OCI-LY1 (cell line): ENCODE results near the gene FHIT.

Experiments
- H2AFZ ChIP-seq: fragments of 200-600 bp; sonication (generic), shearing (Covaris generic); 2 replicates; pipeline ENCODE4 v1.6.0; 2014; ENCODE audit warnings: antibody characterized with exemption, mild to moderate bottlenecking, low read length
- H3F3A ChIP-seq: fragments of 200-600 bp; sonication (generic), shearing (Covaris generic); 2 replicates; pipeline ENCODE4 v1.6.0; 2014; ENCODE audit warnings: mild to moderate bottlenecking, antibody characterized with exemption, low read length, moderate library complexity; ENCODE audit not compliant: insufficient read depth
- H3K27ac ChIP-seq: fragments of 200-600 bp; sonication (generic); 2 replicates; pipeline ENCODE4 v1.5.1; 2014; ENCODE audit warnings: low read length, mixed run types, mild to moderate bottlenecking, low read depth; ENCODE audit not compliant: poor library complexity, severe bottlenecking
- H3K27me3 ChIP-seq: fragments of 200-600 bp; sonication (generic); 2 replicates; pipeline ENCODE4 v1.6.0; 2014; ENCODE audit warnings: antibody characterized with exemption, mild to moderate bottlenecking, low read length, moderate library complexity; ENCODE audit not compliant: insufficient read depth
- H3K36me3 ChIP-seq: fragments of 200-600 bp; sonication (generic); 2 replicates; pipeline ENCODE4 v1.6.1; 2014; ENCODE audit warnings: mild to moderate bottlenecking, antibody characterized with exemption, low read length, moderate library complexity, mixed read lengths; ENCODE audit not compliant: insufficient read depth
- H3K4me1 ChIP-seq: fragments of 200-600 bp; sonication (generic); 2 replicates; pipeline ENCODE4 v1.5.1; 2014; ENCODE audit warnings: mild to moderate bottlenecking, low read length, moderate library complexity; ENCODE audit not compliant: insufficient read depth, severe bottlenecking
- H3K4me2 ChIP-seq: fragments of 200-600 bp; sonication (generic), shearing (Covaris generic); 2 replicates; pipeline ENCODE4 v1.6.1; 2014; ENCODE audit warnings: low read length
- H3K4me3 ChIP-seq: fragments of 200-600 bp; sonication (generic); 2 replicates; pipeline ENCODE4 v1.5.1; 2014; ENCODE audit warnings: low read length, low read depth, mild to moderate bottlenecking, mixed read lengths; ENCODE audit not compliant: poor library complexity, severe bottlenecking
- H3K79me2 ChIP-seq: fragments of 200-600 bp; shearing (Covaris generic); 2 replicates; pipeline ENCODE4 v1.6.1; 2016; ENCODE audit warnings: mixed run types, low read length, mixed read lengths; ENCODE audit not compliant: insufficient read depth
- H3K9ac ChIP-seq: fragments of 200-600 bp; sonication (generic), shearing (Covaris generic); 2 replicates; pipeline ENCODE4 v1.6.1; 2014; ENCODE audit warnings: mild to moderate bottlenecking, low read length, mixed read lengths
- H3K9me2 ChIP-seq: fragments of 200-600 bp; sonication (generic), shearing (Covaris generic); 2 replicates; pipeline ENCODE4 v1.6.1; 2014; ENCODE audit warnings: low read depth, mild to moderate bottlenecking, low read length, mixed read lengths
- H3K9me3 ChIP-seq: fragments of 200-600 bp; shearing (Covaris generic); 2 replicates; pipeline ENCODE4 v1.6.1; 2014; ENCODE audit warnings: low read length, mixed read lengths
- H4K20me1 ChIP-seq: fragments of 200-600 bp; sonication (generic), shearing (Covaris generic); 2 replicates; pipeline ENCODE4 v1.6.0; 2016; ENCODE audit warnings: mild to moderate bottlenecking, low read length; ENCODE audit not compliant: insufficient read depth
- EZH2 ChIP-seq: fragments of 200-600 bp; sonication (generic), shearing (Covaris generic); IDR thresholded peaks from 2 replicates; pipeline ENCODE4 v1.8.0; 2017; ENCODE audit warnings: borderline replicate concordance, mixed run types, mild to moderate bottlenecking, antibody characterized with exemption, low read length, moderate library complexity, mixed read lengths
- TF ChIP-seq, protein P1 (sequence below): fragments of 200-600 bp; sonication (generic), shearing (Covaris generic); IDR thresholded peaks from 2 replicates; pipeline ENCODE4 v1.5.1; 2017; ENCODE audit warnings: mild to moderate bottlenecking, antibody characterized with exemption, low read length, moderate library complexity, mixed read lengths

The FHIT gene

DNA sequence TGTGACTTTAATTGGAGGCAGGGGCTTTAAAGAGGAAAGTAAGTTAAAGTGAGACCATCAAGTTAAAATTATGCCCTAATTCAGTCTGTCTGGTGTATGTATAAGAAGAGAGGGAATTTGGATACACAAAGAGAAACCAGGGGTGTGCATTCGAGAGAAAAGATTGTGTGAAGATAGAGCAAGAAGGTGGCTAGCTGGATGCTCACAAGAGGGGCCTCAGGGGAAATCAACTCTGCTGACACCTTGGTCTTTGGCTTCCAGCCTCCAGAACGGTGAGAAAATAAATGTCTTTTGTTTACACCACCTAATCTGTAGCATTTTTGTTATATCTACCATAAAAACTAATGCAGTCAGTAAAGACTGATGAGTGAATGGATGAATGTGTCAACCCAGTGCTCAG lies 1294.1 kb downstream of the FHIT start:
- H3K27ac ChIP-seq: no peak overlapping the region
- H3K27me3 ChIP-seq: no peaks in the 10 kb centered on the region
- H3K79me2 ChIP-seq: no peaks in the 10 kb centered on the region
- H3K9me2 ChIP-seq: no peaks in the 10 kb centered on the region
- no peaks in the 10 kb centered on the region for H3K36me3 ChIP-seq
- no peak overlapping the region for H3K9ac ChIP-seq
- H3K4me3 ChIP-seq: no peak overlapping the region
- no peak for TF ChIP-seq EZH2
- TF ChIP-seq, protein P1, sequence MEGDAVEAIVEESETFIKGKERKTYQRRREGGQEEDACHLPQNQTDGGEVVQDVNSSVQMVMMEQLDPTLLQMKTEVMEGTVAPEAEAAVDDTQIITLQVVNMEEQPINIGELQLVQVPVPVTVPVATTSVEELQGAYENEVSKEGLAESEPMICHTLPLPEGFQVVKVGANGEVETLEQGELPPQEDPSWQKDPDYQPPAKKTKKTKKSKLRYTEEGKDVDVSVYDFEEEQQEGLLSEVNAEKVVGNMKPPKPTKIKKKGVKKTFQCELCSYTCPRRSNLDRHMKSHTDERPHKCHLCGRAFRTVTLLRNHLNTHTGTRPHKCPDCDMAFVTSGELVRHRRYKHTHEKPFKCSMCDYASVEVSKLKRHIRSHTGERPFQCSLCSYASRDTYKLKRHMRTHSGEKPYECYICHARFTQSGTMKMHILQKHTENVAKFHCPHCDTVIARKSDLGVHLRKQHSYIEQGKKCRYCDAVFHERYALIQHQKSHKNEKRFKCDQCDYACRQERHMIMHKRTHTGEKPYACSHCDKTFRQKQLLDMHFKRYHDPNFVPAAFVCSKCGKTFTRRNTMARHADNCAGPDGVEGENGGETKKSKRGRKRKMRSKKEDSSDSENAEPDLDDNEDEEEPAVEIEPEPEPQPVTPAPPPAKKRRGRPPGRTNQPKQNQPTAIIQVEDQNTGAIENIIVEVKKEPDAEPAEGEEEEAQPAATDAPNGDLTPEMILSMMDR: no peak
- H2AFZ ChIP-seq: no peak overlapping the region
- no peak overlapping the region for H3K4me2 ChIP-seq
- no peaks in the 10 kb centered on the region for H3K4me1 ChIP-seq
- H3F3A ChIP-seq: no peaks in the 10 kb centered on the region
- H3K9me3 ChIP-seq: no peaks in the 10 kb centered on the region
- H4K20me1 ChIP-seq: no peaks in the 10 kb centered on the region

DNA sequence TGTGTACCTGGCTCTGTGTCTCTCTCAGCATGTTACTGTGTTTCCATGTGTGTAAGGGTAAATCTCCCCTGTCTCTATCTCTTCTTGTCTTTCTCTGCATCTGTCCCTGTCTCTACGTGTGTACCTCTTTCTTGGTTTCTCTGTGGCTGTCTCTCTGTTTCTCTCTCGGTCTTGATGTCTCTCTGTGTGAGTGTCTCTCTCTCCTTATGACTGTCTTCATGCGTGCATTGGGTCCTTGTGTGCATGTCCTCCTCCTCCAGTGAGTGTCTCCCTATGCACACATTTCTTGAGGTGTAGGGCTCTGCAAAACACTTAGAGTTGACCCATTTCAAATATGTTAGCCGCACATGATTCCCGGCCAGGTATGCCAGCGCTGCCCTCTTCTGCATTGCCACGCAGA lies 1298.1 kb downstream of the FHIT start:
- Histone ChIP-seq H2AFZ (no peak overlapping the region), H3F3A (no peaks in the 10 kb centered on the region), H3K4me3 (no peak overlapping the region), H3K27me3 (no peaks in the 10 kb centered on the region), H3K4me1 (no peaks in the 10 kb centered on the region), H3K9me3 (no peaks in the 10 kb centered on the region), H4K20me1 (no peaks in the 10 kb centered on the region), H3K9ac (no peak overlapping the region), H3K4me2 (no peak overlapping the region), H3K9me2 (no peaks in the 10 kb centered on the region), H3K36me3 (no peaks in the 10 kb centered on the region), H3K79me2 (no peaks in the 10 kb centered on the region), H3K27ac (no peak overlapping the region)
- TF ChIP-seq, protein P1: no peak
- no peak for TF ChIP-seq EZH2

DNA sequence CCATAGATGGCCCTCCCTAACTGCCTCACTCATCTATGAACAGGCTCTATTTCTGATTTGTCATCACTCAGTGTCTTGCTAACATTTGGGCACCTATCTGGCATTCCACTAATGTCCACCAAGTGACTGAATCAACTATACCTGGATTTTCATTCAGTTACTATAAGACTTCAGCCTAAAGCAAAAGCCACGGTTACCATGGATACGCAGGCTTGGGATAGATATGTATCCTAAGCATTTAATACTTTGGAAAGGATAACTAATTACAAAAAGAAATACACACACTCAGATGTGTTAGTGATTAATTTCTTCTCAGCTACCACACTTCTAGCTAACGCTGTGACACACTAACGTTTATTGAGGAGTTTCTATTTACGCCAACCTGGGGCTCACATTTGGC lies 1301.9 kb downstream of the FHIT start:
- H3K9me2 ChIP-seq: no peaks in the 10 kb centered on the region
- no peaks in the 10 kb centered on the region for H3K9me3 ChIP-seq
- H3K9ac ChIP-seq: no peak overlapping the region
- no peaks in the 10 kb centered on the region for H3F3A ChIP-seq
- no peak overlapping the region for H3K4me3 ChIP-seq
- H3K27me3 ChIP-seq: no peaks in the 10 kb centered on the region
- no peaks in the 10 kb centered on the region for H4K20me1 ChIP-seq
- no peak overlapping the region for H3K4me2 ChIP-seq
- H3K4me1 ChIP-seq: no peaks in the 10 kb centered on the region
- H3K36me3 ChIP-seq: no peaks in the 10 kb centered on the region
- H3K79me2 ChIP-seq: no peaks in the 10 kb centered on the region
- TF ChIP-seq EZH2: no peak
- TF ChIP-seq, protein P1: no peak
- no peak overlapping the region for H2AFZ ChIP-seq
- no peak overlapping the region for H3K27ac ChIP-seq
